ENCODE results near the gene ADGRG7. TPM values are rescaled to one million over a fixed set of nuclear protein-coding genes. Genes with fewer than 3 reads are reported as not detected.

Gene ADGRG7
- total and polyA plus RNA-seq, 9 of the 15 experiments (the other 6 are each of a cell fraction or from before 2014, with no cell fraction given), result 0.03 TPM; not detected in 7

GRCh38 chr3:100710261-100710968, 101.0 kb downstream of the ADGRG7 start:
- BruUV-seq (replicated peaks), result no TSS peak
- Histone ChIP-seq H3K9me1 (ENCODE audit: control insufficient read depth, insufficient read depth, low read length) (peaks cover 6% of the 10 kb centered on the region), H3K27ac (ENCODE audit: extremely low read depth, low read depth, low read length) (peak overlapping the region; percentile 92), H3K9ac (ENCODE audit: insufficient read depth in 1 of 2, low read depth in 2 of 2, low read length in 2 of 2) (peak overlapping the region; percentile 93 to 95), H3K4me1 (replicated peaks in 1 of 2; ENCODE audit: control insufficient read depth in 2 of 2, insufficient read depth in 2 of 2, low read length in 2 of 2) (peaks cover 4 to 19% of the 10 kb centered on the region in 2 experiments; a peak in 3 of 5 replicates), H3K79me2 (ENCODE audit: control insufficient read depth, insufficient read depth, low read length) (peaks cover 57% of the 10 kb centered on the region), H4K20me1 (replicated peaks; ENCODE audit: control insufficient read depth, insufficient read depth, low read length) (no peaks in the 10 kb centered on the region; the same call in 1 of the 2 replicates), H3K36me3 (ENCODE audit: control insufficient read depth, insufficient read depth, low read length) (peaks cover 44% of the 10 kb centered on the region), H2AFZ (ENCODE audit: low read depth, low read length) (no peak overlapping the region; the same call in 1 of the 2 replicates), H3K4me2 (ENCODE audit: insufficient read depth, low read length) (peak overlapping the region; percentile 93), H3K9me3 (replicated peaks; ENCODE audit: control insufficient read depth, insufficient read depth, low read depth, low read length) (no peaks in the 10 kb centered on the region; the same call in 1 of the 2 replicates), H3K27me3 (ENCODE audit: control insufficient read depth in 2 of 2, insufficient read depth in 2 of 2, low read length in 2 of 2) (no peaks in the 10 kb centered on the region), H3K4me3 (peak overlapping the region; percentile 83)
- CTCF ChIA-PET (ENCODE audit: low intra/inter-chr PET ratio), result no interaction called here
- in situ Hi-C loops (cut with MboI), result no loop called here
- peak; percentile 74 for ATAC-seq
- peak; percentile 44 to 79 (median 54) for DNase-seq (ENCODE audit: extremely low read depth in 1 of 4, low spot score in 3 of 4)
- FAIRE-seq, result peak; percentile 78
- WGBS (ENCODE audit: insufficient coverage, low coverage, missing lambda C conversion rate), result 0% methylated on average over 8 of the region's 8 CpGs
- intact Hi-C loops (cut with micrococcal nuclease), result loop anchor here (10.0 kb wide), 1 partner anchor 246 kb away; no protein-coding TSS in a partner anchor
- POLR2A ChIA-PET, result interaction anchor here (0.6 to 2.3 kb wide), 10 partner anchors 9 to 367 kb away, joined by 3 to 29 read pairs (median 3); no protein-coding TSS in a partner anchor
- TF ChIP-seq ZZZ3 (IDR thresholded peaks at IDR 0.05) (no peak), CTCF (IDR thresholded peaks at IDR 0.05 in 2 of 3, conservative IDR thresholded peaks at IDR 0.05 in 1 of 3; ENCODE audit: insufficient read depth in 2 of 3, low read depth in 1 of 3, low read length in 3 of 3) (peak in 2 of 3 experiments; percentile 40; a peak in 2 of 6 replicates), ZNF507 (tag; conservative IDR thresholded peaks at IDR 0.05) (no peak), U2AF1 (optimal IDR thresholded peaks at IDR 0.05; ENCODE audit: low read depth, low read length) (no peak), PYGO2 (tag; IDR thresholded peaks at IDR 0.05) (no peak), BDP1 (IDR thresholded peaks at IDR 0.05; ENCODE audit: insufficient read depth, insufficient read length) (no peak), FOXO4 (CRISPR knock-in tag; IDR thresholded peaks at IDR 0.05) (no peak), ZNF609 (CRISPR knock-in tag; IDR thresholded peaks at IDR 0.05; ENCODE audit: borderline replicate concordance) (no peak), E2F8 (IDR thresholded peaks at IDR 0.05; ENCODE audit: low read depth, partially characterized antibody) (peak; percentile 20)
